K562 (cell line): ENCODE results near the gene ARHGAP33. TPM values are rescaled to one million over a fixed set of nuclear protein-coding genes. Genes with fewer than 3 reads are reported as not detected.

ENCODE experiments used
- ATAC-seq: fragments of 200-7000 bp; cut with Tn5 transposase; 3 replicates; pipeline ENCODE4 v1.9.1; 2020; ENCODE audit warnings: moderate library complexity
- BruUV-seq: library from RNA; stranded (reverse); fragments of 400-500 nt; replicated peaks from 2 replicates; lab custom pipeline; 2021; lab: Mats Ljungman, UMichigan
- CTCF ChIA-PET: fragments of 300-600 bp; formaldehyde crosslinking; extraction: SDS; loops from one replicate; lab custom pipeline; 2021; ENCODE audit warnings: low intra/inter-chr PET ratio; lab: Yijun Ruan, JAX
- POLR2A ChIA-PET: fragments of 300-600, 350-650 bp; sonication (Branson Sonifier 250); formaldehyde crosslinking; extraction: SDS; loops from one replicate; lab custom pipeline; 2021; ENCODE audit warnings: antibody characterized with exemption, inconsistent platforms; lab: Yijun Ruan, JAX
- DNase-seq, 4 experiments: peaks; one replicate each; pipeline versions ENCODE4 v3.0.0 to v3.0.0-alpha.2; 2011 to 2018; ENCODE audit warnings: low spot score in 3 of 4, mixed read lengths in 3 of 4; ENCODE audit errors: extremely low read depth in 1 of 4
- FAIRE-seq: peaks from 2 replicates; lab custom pipeline; 2011; peaks lifted over from hg19 to GRCh38; lab: Jason Lieb, UNC
- H2AFZ ChIP-seq: 2 replicates; pipeline ENCODE4 v1.6.0; 2011; ENCODE audit warnings: low read depth, low read length, control low read depth, inconsistent platforms
- H3K27ac ChIP-seq: fragments of 200-600 bp; 3 replicates; pipeline ENCODE4 v1.8.0; 2011; ENCODE audit warnings: low read depth, mild to moderate bottlenecking, control low read depth, inconsistent platforms, low read length, moderate library complexity, mixed read lengths; ENCODE audit errors: extremely low read depth
- H3K27me3 ChIP-seq, 2 experiments: fragments of 300-600 bp in 1 of 2; 2 replicates in 1 of 2; 3 replicates in 1 of 2; pipeline versions ENCODE4 v1.6.0 to v1.8.0; 2011; ENCODE audit warnings: inconsistent platforms in 2 of 2, low read length in 2 of 2, mild to moderate bottlenecking in 1 of 2, mixed read lengths in 1 of 2, moderate library complexity in 1 of 2; ENCODE audit not compliant: control insufficient read depth in 2 of 2, insufficient read depth in 2 of 2
- H3K36me3 ChIP-seq: fragments of 300-600 bp; 3 replicates; pipeline ENCODE4 v1.8.0; 2011; ENCODE audit warnings: mild to moderate bottlenecking, low read length, inconsistent platforms; ENCODE audit not compliant: control insufficient read depth, insufficient read depth
- H3K4me1 ChIP-seq, 2 experiments: fragments of 200-600 bp in 1 of 2; replicated peaks in 1 of 2; 2 replicates in 1 of 2; 3 replicates in 1 of 2; pipeline versions ENCODE4 v1.5.1 to v1.8.0; 2011; ENCODE audit warnings: inconsistent platforms in 2 of 2, low read length in 2 of 2, mild to moderate bottlenecking in 1 of 2, mixed read lengths in 1 of 2, moderate library complexity in 1 of 2; ENCODE audit not compliant: control insufficient read depth in 2 of 2, insufficient read depth in 2 of 2
- H3K4me2 ChIP-seq: 2 replicates; pipeline ENCODE4 v1.6.1; 2011; ENCODE audit warnings: low read length, control low read depth, inconsistent platforms, mixed read lengths; ENCODE audit not compliant: insufficient read depth
- H3K4me3 ChIP-seq: fragments of 200-600 bp; sonication (generic), shearing (Covaris generic); 2 replicates; pipeline ENCODE4 v1.5.1; 2016; ENCODE audit warnings: control low read depth, inconsistent platforms
- H3K79me2 ChIP-seq: fragments of 200-600 bp; 3 replicates; pipeline ENCODE4 v1.8.0; 2011; ENCODE audit warnings: low read length, inconsistent platforms; ENCODE audit not compliant: control insufficient read depth, insufficient read depth
- H3K9ac ChIP-seq, 2 experiments: 2 replicates each; pipeline versions ENCODE4 v1.6.0 to v1.6.1; 2011; ENCODE audit warnings: low read depth in 2 of 2, low read length in 2 of 2, control low read depth in 1 of 2, inconsistent platforms in 1 of 2, mild to moderate bottlenecking in 1 of 2, mixed read lengths in 1 of 2; ENCODE audit not compliant: insufficient read depth in 1 of 2
- H3K9me1 ChIP-seq: one replicate; pipeline ENCODE4 v1.6.0; 2011; ENCODE audit warnings: inconsistent platforms, mild to moderate bottlenecking, low read length, moderate library complexity; ENCODE audit not compliant: control insufficient read depth, insufficient read depth
- H3K9me3 ChIP-seq: replicated peaks from 2 replicates; pipeline ENCODE4 v1.5.1; 2011; ENCODE audit warnings: low read depth, low read length, inconsistent platforms; ENCODE audit not compliant: control insufficient read depth, insufficient read depth
- H4K20me1 ChIP-seq: replicated peaks from 2 replicates; pipeline ENCODE4 v1.6.1; 2011; ENCODE audit warnings: low read length, inconsistent platforms, mixed read lengths; ENCODE audit not compliant: control insufficient read depth, insufficient read depth
- CBFB ChIP-seq: sonication (generic); formaldehyde crosslinking; IDR thresholded peaks from 2 replicates; pipeline ENCODE4 v1.4.0; 2020; ENCODE audit warnings: mild to moderate bottlenecking, missing genetic modification reagents
- FOS ChIP-seq: IDR thresholded peaks from 3 replicates; pipeline ENCODE4 v1.6.1; 2011; ENCODE audit not compliant: insufficient read length; ENCODE audit errors: extremely low read depth
- MBD2 ChIP-seq: sonication (generic); IDR thresholded peaks from 2 replicates; pipeline ENCODE4 v1.6.1; 2016; ENCODE audit warnings: low read depth, borderline replicate concordance
- MTA2 ChIP-seq: fragments of 450-650 bp; IDR thresholded peaks from 2 replicates; pipeline ENCODE4 v1.6.1; 2016; ENCODE audit warnings: low read depth
- NCOA1 ChIP-seq: fragments of 450-650 bp; IDR thresholded peaks from 2 replicates; pipeline ENCODE4 v1.6.1; 2016; ENCODE audit warnings: low read depth
- RBM39 ChIP-seq: fragments of 200-400 bp; formaldehyde crosslinking; optimal IDR thresholded peaks from 2 replicates; pipeline ENCODE3; 2018; ENCODE audit warnings: low read depth, low read length
- SMARCB1 ChIP-seq: IDR thresholded peaks from 2 replicates; pipeline ENCODE4 v1.6.1; 2011; ENCODE audit warnings: improper control_type of control experiment, low read depth; ENCODE audit not compliant: insufficient read length
- SREBF2 ChIP-seq: sonication (generic); formaldehyde crosslinking; IDR thresholded peaks from 2 replicates; pipeline ENCODE4 v1.4.0; 2020; ENCODE audit warnings: mild to moderate bottlenecking, missing genetic modification reagents
- TEAD4 ChIP-seq, 2 experiments: sonication (generic) in 1 of 2; formaldehyde crosslinking in 1 of 2; IDR thresholded peaks; 2 replicates each; pipeline versions ENCODE4 v1.6.1 to v1.8.0; 2012 to 2022; ENCODE audit warnings: borderline replicate concordance in 1 of 2, inconsistent platforms in 1 of 2, low read length in 1 of 2, mild to moderate bottlenecking in 1 of 2, missing genetic modification reagents in 1 of 2
- ZBTB7A ChIP-seq: IDR thresholded peaks from 2 replicates; pipeline ENCODE4 v1.6.1; 2011; ENCODE audit warnings: low read depth, mild to moderate bottlenecking, low read length, moderate library complexity, borderline replicate concordance; ENCODE audit not compliant: control insufficient read depth
- ZNF184 ChIP-seq: sonication (generic); formaldehyde crosslinking; IDR thresholded peaks from 2 replicates; pipeline ENCODE4 v1.5.0; 2020; ENCODE audit warnings: missing genetic modification reagents
- ZNF217 ChIP-seq: sonication (generic); formaldehyde crosslinking; IDR thresholded peaks from 2 replicates; pipeline ENCODE4 v1.8.0; 2022; ENCODE audit warnings: mild to moderate bottlenecking, missing genetic modification reagents
- ZNF79 ChIP-seq: fragments of 250-450 bp; sonication (Bioruptor Pico); IDR thresholded peaks from 2 replicates; pipeline ENCODE4 v1.4.0; 2020; ENCODE audit warnings: low read depth, mild to moderate bottlenecking, moderate library complexity
- WGBS: fragments of 100-300 bp; shearing (Covaris generic); methylation state at CpG from one replicate; pipeline ENCODE4 v1.1.6; 2016; ENCODE audit warnings: low coverage, mixed read lengths; ENCODE audit not compliant: insufficient coverage; ENCODE audit errors: missing lambda C conversion rate; 5-methylcytosine and 5-hydroxymethylcytosine counted together
- in situ Hi-C: fragments of 300-500 bp; cut with MboI; formaldehyde crosslinking; loops from 4 replicates; pipeline ENCODE4 v1.15.0; 2018; ENCODE audit warnings: inconsistent platforms, mixed read lengths
- intact Hi-C: fragments of 100-400 bp; cut with micrococcal nuclease; formaldehyde crosslinking; loops from 2 replicates; pipeline ENCODE4 v1.14.2; 2022
- polyA plus RNA-seq, 8 experiments: library from polyadenylated mRNA; depleted of rRNA in 4 of 8; stranded (reverse) in 5 of 8; unstranded in 3 of 8; fragments of >200 nt; fragmentation: Nextera tagmentation in 2 of 8; fragmentation: Illumina TruSeq in 1 of 8; extraction: Ambion mirVana in 2 of 8; extraction: Trizol in 1 of 8; gene quantifications; 2 replicates each; pipeline versions ENCODE4 v1.2.1 to v1.2.3, GENCODE V29; 2011 to 2014; ENCODE audit warnings: inconsistent platforms in 1 of 8, missing spikeins in 1 of 8
- total RNA-seq, 7 experiments: library from RNA; depleted of rRNA in 6 of 7; stranded (reverse); fragments of >200 nt in 6 of 7; fragmentation: Illumina TruSeq in 2 of 7; extraction: Trizol in 2 of 7; gene quantifications; 2 replicates each; pipeline versions ENCODE4 v1.2.1 to v1.2.3, GENCODE V29; 2011 to 2021; ENCODE audit warnings: low replicate concordance in 1 of 7
- TF ChIP-seq, protein P1 (sequence below), 2 experiments: fragments of 450-650 bp; IDR thresholded peaks; 2 replicates each; pipeline ENCODE4 v1.6.1; 2016
- TF ChIP-seq, protein P2 (sequence below): sonication (generic); formaldehyde crosslinking; IDR thresholded peaks from 2 replicates; pipeline ENCODE4 v1.8.0; 2022; ENCODE audit warnings: missing genetic modification reagents, mild to moderate bottlenecking, borderline replicate concordance
- TF ChIP-seq, protein P3 (sequence below): fragments of 450-650 bp; formaldehyde crosslinking; conservative IDR thresholded peaks from 2 replicates; pipeline ENCODE4 v1.4.0; 2022; ENCODE audit warnings: mild to moderate bottlenecking, missing genetic modification characterization

The ARHGAP33 gene
- total and polyA plus RNA-seq, 9 of the 15 experiments (the other 6 are each of a cell fraction or from before 2014, with no cell fraction given): 0.06 to 26.6 (median 1.6) TPM; not detected in 1

DNA sequence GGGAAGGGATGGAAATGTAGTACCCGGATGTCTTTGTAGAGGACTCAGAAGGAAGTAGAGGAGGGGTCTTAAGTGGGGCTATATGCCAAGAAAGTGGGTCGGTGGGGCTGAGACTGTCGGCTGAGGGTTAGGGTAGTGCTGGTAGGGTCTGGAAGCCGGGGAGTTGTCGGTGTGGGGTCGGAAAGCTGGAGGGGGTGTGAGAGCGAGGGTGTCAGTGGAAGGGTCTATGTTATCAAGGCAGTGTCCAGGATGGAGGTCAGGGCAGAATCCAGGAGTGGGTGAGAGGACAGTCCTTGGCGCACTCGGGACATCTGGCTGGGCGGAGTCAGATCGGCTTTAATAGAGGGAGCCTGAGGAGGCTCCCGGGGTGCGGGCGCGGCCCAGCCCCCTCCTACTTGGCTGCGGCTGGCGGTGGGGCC, 20.2 kb upstream of the ARHGAP33 start:
- Histone ChIP-seq H3K27me3 (no peaks in the 10 kb centered on the region), H3K9me1 (no peaks in the 10 kb centered on the region), H2AFZ (no peak overlapping the region), H3K27ac (no peak overlapping the region), H3K36me3 (peaks cover 24% of the 10 kb centered on the region; the same call in 1 of the 3 replicates), H3K4me3 (no peak overlapping the region), H4K20me1 (no peaks in the 10 kb centered on the region; the same call in 1 of the 2 replicates), H3K9ac (no peak overlapping the region; a peak in 1 of 4 replicates), H3K4me1 (peaks cover 13 to 41% of the 10 kb centered on the region in 2 experiments), H3K9me3 (no peaks in the 10 kb centered on the region), H3K79me2 (peaks cover 17% of the 10 kb centered on the region), H3K4me2 (no peak overlapping the region)
- FAIRE-seq: no peak
- TF ChIP-seq MBD2 (no peak), NCOA1 (no peak), CBFB (CRISPR knock-in tag) (no peak), ZNF79 (no peak), SMARCB1 (no peak), ZBTB7A (no peak), SREBF2 (CRISPR knock-in tag) (no peak), MTA2 (no peak), ZNF184 (CRISPR knock-in tag) (no peak), RBM39 (no peak), TEAD4 (IDR thresholded peaks at IDR 0.05; ENCODE audit: low read length) (no peak), TEAD4 (CRISPR knock-in tag; IDR thresholded peaks at IDR 0.05; ENCODE audit: borderline replicate concordance) (no peak), ZNF217 (CRISPR knock-in tag) (no peak), FOS (no peak)
- TF ChIP-seq, protein P1, sequence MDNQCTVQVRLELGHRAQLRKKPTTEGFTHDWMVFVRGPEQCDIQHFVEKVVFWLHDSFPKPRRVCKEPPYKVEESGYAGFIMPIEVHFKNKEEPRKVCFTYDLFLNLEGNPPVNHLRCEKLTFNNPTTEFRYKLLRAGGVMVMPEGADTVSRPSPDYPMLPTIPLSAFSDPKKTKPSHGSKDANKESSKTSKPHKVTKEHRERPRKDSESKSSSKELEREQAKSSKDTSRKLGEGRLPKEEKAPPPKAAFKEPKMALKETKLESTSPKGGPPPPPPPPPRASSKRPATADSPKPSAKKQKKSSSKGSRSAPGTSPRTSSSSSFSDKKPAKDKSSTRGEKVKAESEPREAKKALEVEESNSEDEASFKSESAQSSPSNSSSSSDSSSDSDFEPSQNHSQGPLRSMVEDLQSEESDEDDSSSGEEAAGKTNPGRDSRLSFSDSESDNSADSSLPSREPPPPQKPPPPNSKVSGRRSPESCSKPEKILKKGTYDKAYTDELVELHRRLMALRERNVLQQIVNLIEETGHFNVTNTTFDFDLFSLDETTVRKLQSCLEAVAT (IDR thresholded peaks at IDR 0.05): no peak
- TF ChIP-seq, protein P2, sequence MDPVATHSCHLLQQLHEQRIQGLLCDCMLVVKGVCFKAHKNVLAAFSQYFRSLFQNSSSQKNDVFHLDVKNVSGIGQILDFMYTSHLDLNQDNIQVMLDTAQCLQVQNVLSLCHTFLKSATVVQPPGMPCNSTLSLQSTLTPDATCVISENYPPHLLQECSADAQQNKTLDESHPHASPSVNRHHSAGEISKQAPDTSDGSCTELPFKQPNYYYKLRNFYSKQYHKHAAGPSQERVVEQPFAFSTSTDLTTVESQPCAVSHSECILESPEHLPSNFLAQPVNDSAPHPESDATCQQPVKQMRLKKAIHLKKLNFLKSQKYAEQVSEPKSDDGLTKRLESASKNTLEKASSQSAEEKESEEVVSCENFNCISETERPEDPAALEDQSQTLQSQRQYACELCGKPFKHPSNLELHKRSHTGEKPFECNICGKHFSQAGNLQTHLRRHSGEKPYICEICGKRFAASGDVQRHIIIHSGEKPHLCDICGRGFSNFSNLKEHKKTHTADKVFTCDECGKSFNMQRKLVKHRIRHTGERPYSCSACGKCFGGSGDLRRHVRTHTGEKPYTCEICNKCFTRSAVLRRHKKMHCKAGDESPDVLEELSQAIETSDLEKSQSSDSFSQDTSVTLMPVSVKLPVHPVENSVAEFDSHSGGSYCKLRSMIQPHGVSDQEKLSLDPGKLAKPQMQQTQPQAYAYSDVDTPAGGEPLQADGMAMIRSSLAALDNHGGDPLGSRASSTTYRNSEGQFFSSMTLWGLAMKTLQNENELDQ: no peak
- TF ChIP-seq, protein P3, sequence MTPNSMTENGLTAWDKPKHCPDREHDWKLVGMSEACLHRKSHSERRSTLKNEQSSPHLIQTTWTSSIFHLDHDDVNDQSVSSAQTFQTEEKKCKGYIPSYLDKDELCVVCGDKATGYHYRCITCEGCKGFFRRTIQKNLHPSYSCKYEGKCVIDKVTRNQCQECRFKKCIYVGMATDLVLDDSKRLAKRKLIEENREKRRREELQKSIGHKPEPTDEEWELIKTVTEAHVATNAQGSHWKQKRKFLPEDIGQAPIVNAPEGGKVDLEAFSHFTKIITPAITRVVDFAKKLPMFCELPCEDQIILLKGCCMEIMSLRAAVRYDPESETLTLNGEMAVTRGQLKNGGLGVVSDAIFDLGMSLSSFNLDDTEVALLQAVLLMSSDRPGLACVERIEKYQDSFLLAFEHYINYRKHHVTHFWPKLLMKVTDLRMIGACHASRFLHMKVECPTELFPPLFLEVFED (CRISPR knock-in tag): no peak
- ATAC-seq: no peak
- BruUV-seq: no TSS peak
- in situ Hi-C loops (no loop called here), intact Hi-C loops (no loop called here)
- ChIA-PET CTCF (no interaction called here), POLR2A (no interaction called here)
- no peak for DNase-seq
- 93% methylated on average over 15 of the region's 17 CpGs for WGBS
